Measurements from ENCODE around the gene ANKRA2. TPM values are rescaled to one million over a fixed set of nuclear protein-coding genes. Genes with fewer than 3 reads are reported as not detected.

The ANKRA2 gene
- total and polyA plus RNA-seq, 2 of the 4 experiments (the other 2 are of a cell fraction): 10.8 to 12.5 TPM

GRCh38 chr5:73523861-73524260 is 41.6 kb downstream of the ANKRA2 start:
- Histone ChIP-seq H3K27me3 (ENCODE audit: control insufficient read depth, insufficient read depth, low read length) (no peaks in the 10 kb centered on the region), H2BK5ac (ENCODE audit: low read depth, low read length, poor library complexity, severe bottlenecking) (no peak overlapping the region), H3K4me3 (ENCODE audit: insufficient read depth, low read depth, low read length) (no peak overlapping the region), H2BK20ac (ENCODE audit: low read depth, low read length) (no peak overlapping the region), H2BK120ac (ENCODE audit: low read depth, low read length) (peak overlapping the region; percentile 44; the same call in 1 of the 2 replicates), H3K18ac (ENCODE audit: low read depth, low read length) (no peak overlapping the region), H4K8ac (ENCODE audit: low read depth in 2 of 2, low read length in 2 of 2) (peak overlapping the region in 1 of 2 experiments; percentile 15; a peak in 1 of 4 replicates), H3K4me2 (ENCODE audit: low read depth, low read length) (no peak overlapping the region), H3K14ac (replicated peaks; ENCODE audit: low read depth, low read length) (no peak overlapping the region), H4K20me1 (ENCODE audit: insufficient read depth, low read length) (no peaks in the 10 kb centered on the region), H3K4ac (ENCODE audit: low read depth, low read length) (peak overlapping the region; percentile 7; the same call in 1 of the 2 replicates), H2AK5ac (ENCODE audit: low read depth, low read length) (peak overlapping the region; percentile 43; the same call in 1 of the 2 replicates), H3K4me1 (ENCODE audit: control insufficient read depth, insufficient read depth, low read length) (peaks cover 14% of the 10 kb centered on the region), H3K9me1 (ENCODE audit: insufficient read depth, low read length) (peaks cover 7% of the 10 kb centered on the region; the same call in 1 of the 2 replicates), H2AFZ (replicated peaks; ENCODE audit: low read length, poor library complexity) (no peak overlapping the region), H2AK9ac (replicated peaks; ENCODE audit: low read depth, low read length, poor library complexity) (no peak overlapping the region), H2BK15ac (ENCODE audit: low read depth, low read length) (no peak overlapping the region), H3K9me3 (ENCODE audit: control insufficient read depth, insufficient read depth, low read length) (no peaks in the 10 kb centered on the region), H3K23ac (ENCODE audit: low read depth, low read length) (no peak overlapping the region), H3K79me1 (ENCODE audit: low read depth in 1 of 2, low read length in 2 of 2) (no peaks in the 10 kb centered on the region), H3K56ac (ENCODE audit: extremely low read depth, insufficient read depth, low read length) (no peak overlapping the region), H3K9ac (ENCODE audit: low read depth, low read length) (no peak overlapping the region), H3K36me3 (ENCODE audit: control insufficient read depth, insufficient read depth, low read length) (no peaks in the 10 kb centered on the region), H3K27ac (ENCODE audit: insufficient read depth, low read length) (no peak overlapping the region), H4K91ac (ENCODE audit: insufficient read depth, low read depth, low read length) (no peak overlapping the region), H4K5ac (ENCODE audit: low read depth, low read length) (no peak overlapping the region)
- BruUV-seq (replicated peaks): no TSS peak
- in situ Hi-C loops (cut with MboI; ENCODE audit: low sequenced_read_pairs) (no loop called here), dilution Hi-C loops (cut with HindIII; ENCODE audit: low sequenced_read_pairs, unreplicated experiment) (no loop called here), intact Hi-C loops (cut with micrococcal nuclease) (no loop called here)
- no peak for TF ChIP-seq CHD1 (IDR thresholded peaks at IDR 0.05; ENCODE audit: low read depth, low read length)
- peak; percentile 75 for TF ChIP-seq CEBPB (IDR thresholded peaks at IDR 0.05; ENCODE audit: low read depth, low read length)
- ChIA-PET CTCF (interaction anchor here (0.6 kb wide), 1 partner anchor 18 kb away, joined by 5 read pairs; no protein-coding TSS in a partner anchor), POLR2A (ENCODE audit: unreplicated experiment) (no interaction called here)
- ATAC-seq (ENCODE audit: low read depth) (no peak), DNase-seq (peak; percentile 52)
- 100% methylated on average over 1 of the region's 1 CpG; no CpG with 5 or more reads in 1 of the 2 experiments for whole genome bisulfite sequencing, 2 experiments (ENCODE audit: extremely low coverage in 2 of 2, insufficient read length in 1 of 2)
